ENCODE data around the gene DIS3.

DNA sequence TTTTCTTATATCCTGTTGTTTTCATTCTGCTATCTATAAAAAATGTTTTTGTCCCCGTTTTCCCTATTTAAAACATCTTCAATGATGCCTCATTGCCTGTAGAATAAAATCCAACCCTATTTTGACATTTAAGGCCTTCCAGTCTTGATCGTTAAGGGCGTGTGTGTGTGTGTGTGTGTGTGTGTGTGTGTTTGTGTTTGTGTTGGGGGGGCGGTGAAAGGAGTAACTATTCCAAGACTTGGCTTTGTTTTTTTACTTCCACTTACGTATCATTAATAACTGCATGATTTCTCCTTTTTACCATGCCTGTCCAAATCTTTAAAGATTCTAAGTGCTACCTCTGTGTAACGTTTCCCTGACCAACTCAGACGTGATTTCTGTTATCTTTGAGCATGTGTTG lies 1.0 kb upstream of the DIS3 start:
- TF ChIP-seq, protein P1, sequence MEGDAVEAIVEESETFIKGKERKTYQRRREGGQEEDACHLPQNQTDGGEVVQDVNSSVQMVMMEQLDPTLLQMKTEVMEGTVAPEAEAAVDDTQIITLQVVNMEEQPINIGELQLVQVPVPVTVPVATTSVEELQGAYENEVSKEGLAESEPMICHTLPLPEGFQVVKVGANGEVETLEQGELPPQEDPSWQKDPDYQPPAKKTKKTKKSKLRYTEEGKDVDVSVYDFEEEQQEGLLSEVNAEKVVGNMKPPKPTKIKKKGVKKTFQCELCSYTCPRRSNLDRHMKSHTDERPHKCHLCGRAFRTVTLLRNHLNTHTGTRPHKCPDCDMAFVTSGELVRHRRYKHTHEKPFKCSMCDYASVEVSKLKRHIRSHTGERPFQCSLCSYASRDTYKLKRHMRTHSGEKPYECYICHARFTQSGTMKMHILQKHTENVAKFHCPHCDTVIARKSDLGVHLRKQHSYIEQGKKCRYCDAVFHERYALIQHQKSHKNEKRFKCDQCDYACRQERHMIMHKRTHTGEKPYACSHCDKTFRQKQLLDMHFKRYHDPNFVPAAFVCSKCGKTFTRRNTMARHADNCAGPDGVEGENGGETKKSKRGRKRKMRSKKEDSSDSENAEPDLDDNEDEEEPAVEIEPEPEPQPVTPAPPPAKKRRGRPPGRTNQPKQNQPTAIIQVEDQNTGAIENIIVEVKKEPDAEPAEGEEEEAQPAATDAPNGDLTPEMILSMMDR (IDR thresholded peaks at IDR 0.05; ENCODE audit: low read length): no peak
- TF ChIP-seq EZH2phosphoT487 (IDR thresholded peaks at IDR 0.05; ENCODE audit: low read length): no peak
- no peak for TF ChIP-seq EZH2 (optimal IDR thresholded peaks at IDR 0.05; ENCODE audit: low read depth, low read length)
